ENCODE measurements around the gene CHST11.

- TF ChIP-seq CTCF (IDR thresholded peaks at IDR 0.05) (no peak), POLR2A (IDR thresholded peaks at IDR 0.05) (no peak), EP300 (IDR thresholded peaks at IDR 0.05) (no peak)
These were observed 172.0 kb downstream of the CHST11 start for GRCh38 chr12:104628831-104629135.

All from ovary (tissue), 3 donors.